CD4-positive, alpha-beta T cell treated with Interleukin-21 for 1 hour (primary cell): ENCODE results near the gene REC8.
A peak's percentile ranks its signal among the peaks of the same experiment; 100 is the strongest.

Experiments used
- DNase-seq: peaks from one replicate; pipeline ENCODE4 v3.0.0-alpha.2; 2020

The REC8 gene

GRCh38 chr14:24139272-24139934 is 32.5 kb upstream of the REC8 start:
- peak; percentile 32 for DNase-seq

- peak; percentile 99 for DNase-seq
Measured at GRCh38 chr14:24141097-24141880, 30.6 kb upstream of the REC8 start, which contains the start of gene EMC9. Gene EMC9, minus strand, starts transcription at chr14:24141591. Its CDS starts 287 bp downstream, at chr14:24141304.

- no peak for DNase-seq
Measured at GRCh38 chr14:24143511-24143910, 28.4 kb upstream of the REC8 start.

GRCh38 chr14:24144451-24144850 is 27.4 kb upstream of the REC8 start:
- no peak for DNase-seq

- DNase-seq, result no peak
Measured at GRCh38 chr14:24145219-24145618, 26.7 kb upstream of the REC8 start.

- no peak for DNase-seq
Measured at GRCh38 chr14:24145690-24146452, 26.0 kb upstream of the REC8 start.

- DNase-seq, result peak; percentile 91
Measured at GRCh38 chr14:24146453-24146977, 25.4 kb upstream of the REC8 start, which contains the start of gene PSME2. Gene PSME2, minus strand, starts transcription at chr14:24146610. Its CDS starts 29 bp downstream, at chr14:24146581.

- peak; percentile 97 for DNase-seq
Measured at GRCh38 chr14:24146978-24147760, 24.7 kb upstream of the REC8 start, which contains the start of gene RNF31. Gene RNF31, plus strand, starts transcription at chr14:24147498. Its CDS starts 201 bp downstream, at chr14:24147699.

GRCh38 chr14:24147761-24148428 is 24.0 kb upstream of the REC8 start:
- DNase-seq, result no peak

GRCh38 chr14:24149302-24149969 is 22.4 kb upstream of the REC8 start:
- DNase-seq, result no peak

- DNase-seq, result no peak
Measured at GRCh38 chr14:24150061-24150460, 21.8 kb upstream of the REC8 start.

GRCh38 chr14:24150567-24150966 is 21.3 kb upstream of the REC8 start:
- no peak for DNase-seq

GRCh38 chr14:24150993-24151392 is 20.9 kb upstream of the REC8 start:
- no peak for DNase-seq

- DNase-seq, result no peak
Measured at GRCh38 chr14:24151404-24152080, 20.3 kb upstream of the REC8 start.

GRCh38 chr14:24155100-24155499 is 16.8 kb upstream of the REC8 start:
- DNase-seq, result no peak

- DNase-seq, result no peak
Measured at GRCh38 chr14:24156840-24157239, 15.0 kb upstream of the REC8 start.

- no peak for DNase-seq
Measured at GRCh38 chr14:24157331-24157730, 14.5 kb upstream of the REC8 start.

GRCh38 chr14:24159777-24160498 is 11.9 kb upstream of the REC8 start:
- DNase-seq, result no peak

- DNase-seq, result no peak
Measured at GRCh38 chr14:24160499-24160849, 11.4 kb upstream of the REC8 start.
